Suprapubic skin (tissue), 4 donors: Measurements from ENCODE around the gene POLR3E.

Source experiments
- CTCF ChIP-seq, 2 donors: fragments of 200-600 bp in 1 of 2; fragments of 450-650 bp in 1 of 2; sonication (generic) in 1 of 2; IDR thresholded peaks; one replicate each; pipeline ENCODE4 v1.5.1; 2016 to 2019; ENCODE audit warnings: antibody characterized with exemption in 2 of 2, mild to moderate bottlenecking in 1 of 2, moderate library complexity in 1 of 2
- POLR2A ChIP-seq, 2 donors: fragments of 450-650 bp; IDR thresholded peaks; one replicate each; pipeline ENCODE4 v1.6.1; 2017; ENCODE audit warnings: antibody characterized with exemption in 2 of 2, mild to moderate bottlenecking in 2 of 2, moderate library complexity in 2 of 2
- POLR2AphosphoS5 ChIP-seq, 3 donors: sonication (generic); formaldehyde crosslinking; IDR thresholded peaks; one replicate each; pipeline ENCODE4 v1.6.1; 2017; ENCODE audit warnings: antibody characterized with exemption in 3 of 3

DNA sequence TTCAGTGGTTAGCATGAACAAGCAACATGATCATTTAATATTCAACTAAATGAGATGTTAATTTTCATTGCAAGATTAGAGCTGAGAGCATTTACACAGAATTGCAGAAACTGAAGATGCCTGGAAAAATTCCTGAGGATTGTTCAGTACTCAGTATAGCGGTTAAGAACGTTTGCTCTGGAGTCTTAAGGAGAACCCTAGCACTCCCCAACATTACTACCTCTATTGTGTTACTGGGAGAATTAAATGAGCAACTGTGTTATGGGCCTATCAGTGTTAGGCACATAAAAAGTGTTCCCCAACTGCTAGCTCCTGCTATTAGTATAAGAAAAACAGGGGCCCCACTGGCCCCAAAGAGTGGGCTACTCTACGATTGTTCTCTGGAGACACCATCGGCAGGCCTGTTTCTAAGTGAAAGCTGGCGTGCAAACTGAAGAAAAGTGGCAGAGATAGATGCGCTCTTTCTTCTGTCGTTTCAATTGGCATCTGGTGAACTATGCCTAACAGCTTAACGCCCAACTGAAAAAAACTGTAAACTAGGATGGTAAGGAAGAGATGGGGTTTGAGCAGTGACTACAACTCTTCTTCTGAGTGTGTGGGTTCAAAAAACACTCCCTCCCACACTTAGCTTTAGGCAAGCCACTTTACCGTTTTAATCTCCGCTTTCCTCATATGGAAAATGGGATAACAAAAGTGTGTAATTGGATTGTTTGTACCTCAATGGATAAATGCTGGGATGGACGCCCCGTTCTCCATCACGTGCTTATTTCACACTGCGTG lies 75.9 kb downstream of the POLR3E start:
- TF ChIP-seq POLR2AphosphoS5 (IDR thresholded peaks at IDR 0.05) (no peak), CTCF (IDR thresholded peaks at IDR 0.05) (no peak), POLR2A (IDR thresholded peaks at IDR 0.05) (no peak)
